CD4-positive, alpha-beta T cell treated with Interleukin-2 at 100 ng/mL for 4 hours (primary cell): ENCODE measurements around the gene BEST4.
"Not testable (repeated sequence)": the region's sequence is repeated elsewhere in the genome, so short reads cannot be mapped to it uniquely, and the experiment has no call there.

Experiments
- DNase-seq: peaks from one replicate; pipeline ENCODE4 v3.0.0-alpha.2; 2020; ENCODE audit warnings: low spot score

The BEST4 gene

GRCh38 chr1:44788120-44788860 lies at the start of gene BEST4:
BEST4 (minus strand) TSS chr1:44788170; CDS start chr1:44787705, 465 bp downstream.
- DNase-seq = no peak

DNA sequence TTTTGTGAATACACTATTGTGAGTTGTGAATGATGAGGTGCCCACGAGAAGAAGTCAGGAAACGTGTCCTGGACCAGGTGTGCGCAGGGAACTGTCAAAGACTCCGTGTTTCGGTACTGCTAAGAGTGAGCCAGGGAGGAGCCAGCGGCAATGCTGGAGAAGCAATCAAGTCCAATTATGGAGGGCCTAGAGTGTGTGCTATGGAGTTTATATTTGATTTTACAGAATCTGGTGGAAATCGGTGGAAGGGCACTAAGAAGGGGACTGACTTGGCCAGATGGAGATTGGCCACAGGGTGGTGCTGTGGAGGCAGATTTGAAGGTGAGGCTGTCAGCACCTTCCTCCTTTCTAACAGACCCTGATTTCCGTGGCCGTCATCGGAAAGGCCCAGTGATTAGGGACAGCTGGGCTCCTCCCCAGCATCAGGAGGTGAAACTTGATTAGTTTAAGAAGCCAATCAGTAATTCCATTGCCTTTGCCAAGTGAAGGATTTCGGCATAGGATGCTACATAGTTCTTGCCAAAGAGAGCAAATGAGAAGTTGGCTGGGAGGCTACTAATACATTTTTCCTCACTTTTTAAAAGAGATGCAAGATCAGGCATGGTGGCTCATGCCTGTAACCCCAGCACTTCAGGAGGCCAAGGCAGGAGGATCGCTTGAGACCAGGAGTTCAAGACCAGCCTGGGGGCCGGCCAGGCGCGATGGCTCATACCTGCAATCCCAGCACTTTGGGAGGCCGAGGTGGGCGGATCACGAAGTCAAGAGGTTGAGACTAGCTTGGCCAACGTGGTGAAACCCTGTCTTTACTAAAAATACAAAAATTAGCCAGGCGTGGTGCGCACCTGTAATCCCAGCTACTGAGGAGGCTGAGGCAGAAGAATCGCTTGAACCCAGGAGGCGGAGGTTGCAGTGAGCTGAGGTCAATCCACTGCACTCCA lies 48.0 kb upstream of the BEST4 start:
- peak; percentile 88 for DNase-seq

GRCh38 chr1:44834328-44834727 lies 46.4 kb upstream of the BEST4 start:
- DNase-seq = no peak

- no peak for DNase-seq
These were observed 44.2 kb upstream of the BEST4 start for GRCh38 chr1:44832056-44832705.

DNA sequence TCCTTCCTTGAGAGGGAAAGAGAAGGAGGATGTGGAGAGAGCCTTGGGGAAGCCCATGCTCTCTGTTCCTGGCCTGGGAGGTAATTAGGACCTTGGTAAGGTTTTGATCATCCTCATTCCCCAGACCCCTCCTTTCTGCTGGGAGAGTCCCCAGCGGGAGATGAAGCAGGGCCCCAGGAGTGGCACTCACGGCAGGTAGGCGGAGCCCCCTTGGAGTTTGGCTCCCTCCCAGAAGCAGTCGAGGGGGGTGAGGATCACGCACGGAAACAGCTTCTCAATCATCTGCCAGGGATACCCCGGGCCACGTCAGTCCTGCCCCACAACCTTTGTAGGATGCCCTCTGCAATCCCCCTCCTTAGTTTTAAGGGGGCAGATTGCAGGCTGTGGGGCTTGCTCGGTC lies 43.5 kb upstream of the BEST4 start:
- DNase-seq = no peak

GRCh38 chr1:44830900-44831304 lies 42.9 kb upstream of the BEST4 start:
- no peak for DNase-seq

DNA sequence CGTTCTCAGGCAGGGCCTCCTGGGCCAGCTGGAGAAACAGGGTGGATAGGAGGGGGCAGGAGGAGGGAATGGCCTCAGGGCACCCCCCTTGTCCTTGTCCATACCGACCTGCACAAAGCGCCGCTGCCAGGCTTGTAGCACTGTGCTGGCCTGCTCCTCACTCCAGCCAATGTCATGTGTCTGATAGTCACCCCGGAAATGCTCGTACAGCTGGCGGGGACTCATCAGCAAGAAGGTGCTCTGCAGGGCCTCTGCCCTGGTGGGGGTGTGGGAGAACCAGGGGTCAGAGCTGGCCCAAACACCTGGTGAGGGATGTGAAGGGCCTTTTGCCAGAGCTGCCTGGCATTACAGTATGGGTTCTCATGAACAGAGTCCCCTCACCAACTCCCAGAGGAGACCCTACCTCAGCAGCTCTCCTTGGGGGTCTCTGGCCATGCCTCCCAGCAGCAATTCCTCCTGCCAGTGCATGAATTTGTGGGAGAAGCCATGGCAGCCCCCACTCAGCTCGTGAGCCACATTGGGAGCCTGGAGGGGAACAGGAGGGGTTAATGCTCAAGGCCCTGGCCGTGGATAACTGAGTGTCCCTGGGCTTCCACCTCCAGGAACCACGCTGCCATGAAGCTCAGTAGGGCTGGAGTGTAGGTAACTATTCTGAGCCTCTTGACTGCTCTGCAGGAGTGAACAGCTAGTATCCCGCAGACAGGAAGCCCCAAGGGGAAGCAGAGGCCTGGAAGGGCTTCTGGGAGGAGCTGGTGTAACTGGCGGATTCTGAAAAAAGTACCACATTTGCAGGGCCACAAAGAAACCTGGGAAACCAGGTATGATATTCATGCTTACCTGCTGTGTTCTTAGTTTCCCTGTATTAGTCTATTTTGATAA lies 41.8 kb upstream of the BEST4 start:
- no peak for DNase-seq

DNA sequence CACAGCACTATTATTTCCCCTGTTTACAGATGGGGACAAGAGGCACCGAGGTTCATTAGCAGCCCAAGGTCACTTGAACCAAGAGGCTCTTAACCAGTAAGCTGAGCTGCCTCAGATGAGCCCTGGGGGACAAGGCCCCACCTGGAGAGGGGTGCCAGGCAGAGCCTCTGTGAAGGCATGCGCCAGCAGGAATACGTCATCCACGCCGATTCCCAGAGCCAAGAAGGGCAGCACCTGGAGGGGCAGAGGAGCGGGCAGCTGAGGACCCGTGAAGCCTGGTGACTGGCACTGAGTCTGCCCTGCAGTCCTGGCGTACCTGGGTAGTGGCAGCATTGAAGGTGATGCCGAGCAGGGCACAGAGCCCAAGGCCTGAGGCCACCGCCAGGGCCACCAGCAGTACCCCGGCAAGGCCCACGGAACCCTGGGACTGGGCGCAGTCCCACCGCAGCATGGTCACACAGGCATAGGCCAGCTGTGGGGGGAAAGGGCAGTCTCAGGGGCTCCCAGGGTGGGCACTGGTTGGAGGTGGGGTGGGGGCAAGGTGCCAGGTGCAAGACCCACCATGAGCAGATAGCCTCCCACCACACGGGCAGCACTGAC lies 41.0 kb upstream of the BEST4 start:
- DNase-seq = no peak

DNA sequence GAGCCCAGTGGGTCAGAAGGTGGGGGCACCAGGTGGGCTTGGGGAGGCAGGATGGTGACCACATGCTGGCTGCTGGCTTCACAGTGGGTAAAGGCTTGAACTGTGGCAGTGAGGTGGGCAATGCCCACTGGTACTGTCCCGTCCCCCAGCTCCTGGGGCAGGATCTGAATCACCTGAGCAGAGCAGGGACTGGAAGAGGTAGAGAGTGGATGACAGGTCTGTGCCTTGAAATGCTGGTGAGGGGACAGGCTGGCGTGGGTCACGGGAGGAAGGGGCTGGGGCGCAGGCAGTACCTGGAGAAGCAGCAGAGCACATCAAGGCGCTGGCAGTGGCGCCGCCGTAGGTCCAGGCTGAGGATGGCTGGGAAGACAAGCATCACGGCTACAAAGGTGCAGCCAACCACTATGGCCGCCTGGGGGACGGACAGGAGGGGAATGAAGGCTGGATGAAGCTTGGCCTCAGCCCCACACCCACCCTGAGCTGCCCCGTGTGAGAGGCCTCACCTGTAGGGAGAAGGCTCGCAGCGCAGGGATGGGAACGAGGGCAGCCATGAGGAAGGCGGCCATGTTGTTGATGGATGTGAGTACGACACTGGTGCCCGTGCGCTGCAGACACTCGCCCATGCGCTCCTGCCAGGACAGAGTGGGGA lies 40.2 kb upstream of the BEST4 start:
- no peak for DNase-seq

GRCh38 chr1:44827197-44828002 lies 39.4 kb upstream of the BEST4 start:
- DNase-seq = no peak

DNA sequence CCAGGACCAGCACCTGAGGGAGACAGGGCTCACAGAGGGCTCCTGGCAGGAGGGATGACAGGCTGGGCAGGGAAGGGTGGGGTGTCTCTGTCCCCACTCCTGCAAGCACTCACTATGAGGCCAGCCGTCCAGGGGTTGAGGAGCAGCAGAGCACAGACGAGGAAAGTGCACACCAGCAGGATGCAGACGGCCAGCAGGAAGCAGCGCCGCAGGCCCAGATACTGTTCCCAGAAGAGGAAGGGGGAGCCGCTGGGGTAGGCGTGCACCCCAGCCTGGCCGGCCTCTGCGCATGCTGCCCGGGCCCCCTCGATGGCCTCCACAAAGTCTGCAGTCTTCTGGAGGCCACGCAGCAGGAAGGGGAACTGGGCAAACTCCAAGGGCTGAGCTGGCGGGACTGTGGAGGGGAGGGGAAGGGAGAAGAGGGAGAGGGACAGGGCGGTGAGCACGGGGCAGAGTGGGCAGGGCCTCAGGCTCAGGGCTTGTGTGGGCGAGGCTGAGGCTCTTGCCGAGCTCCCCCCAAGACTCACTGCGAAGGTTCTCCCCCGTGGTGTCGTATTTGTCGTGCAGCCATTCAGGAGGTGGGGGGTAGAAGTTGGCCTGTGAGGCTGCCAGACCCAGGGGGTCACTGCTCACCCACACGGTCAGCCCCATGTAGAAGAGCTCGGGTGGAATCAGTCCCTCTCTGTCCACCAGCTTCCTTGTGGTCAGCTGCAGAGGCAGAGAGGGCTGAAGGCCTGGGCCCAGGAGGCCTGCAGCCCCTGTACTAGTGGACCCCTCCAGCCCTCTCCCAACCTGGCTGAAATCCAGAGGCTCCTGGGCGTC lies 38.6 kb upstream of the BEST4 start:
- no peak for DNase-seq

GRCh38 chr1:44824392-44824791 lies 36.4 kb upstream of the BEST4 start:
- not testable (repeated sequence) for DNase-seq

DNA sequence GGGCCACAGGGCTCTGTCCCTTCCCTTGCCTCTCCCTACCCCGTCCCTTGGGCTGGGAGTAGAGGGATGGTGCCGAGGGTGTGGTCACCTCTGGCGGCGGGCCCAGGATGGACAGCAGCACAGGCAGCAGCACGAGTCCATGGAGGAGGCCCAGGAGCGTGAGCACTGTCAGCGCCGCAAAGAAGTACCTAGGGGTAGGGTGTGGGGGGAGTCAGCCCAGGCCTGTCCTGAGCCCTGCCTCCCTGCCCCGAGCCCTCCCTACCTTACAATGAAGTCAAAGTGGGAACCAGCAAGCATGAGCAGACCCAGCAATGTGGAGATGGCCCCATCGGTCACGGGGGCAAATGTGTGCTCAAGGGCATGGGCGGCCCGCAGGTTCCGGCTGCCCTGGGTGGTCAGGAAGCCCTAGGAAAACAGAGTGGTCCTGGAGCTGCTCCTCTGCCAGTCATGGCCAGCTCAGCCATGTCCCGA lies 35.0 kb upstream of the BEST4 start:
- no peak for DNase-seq

DNA sequence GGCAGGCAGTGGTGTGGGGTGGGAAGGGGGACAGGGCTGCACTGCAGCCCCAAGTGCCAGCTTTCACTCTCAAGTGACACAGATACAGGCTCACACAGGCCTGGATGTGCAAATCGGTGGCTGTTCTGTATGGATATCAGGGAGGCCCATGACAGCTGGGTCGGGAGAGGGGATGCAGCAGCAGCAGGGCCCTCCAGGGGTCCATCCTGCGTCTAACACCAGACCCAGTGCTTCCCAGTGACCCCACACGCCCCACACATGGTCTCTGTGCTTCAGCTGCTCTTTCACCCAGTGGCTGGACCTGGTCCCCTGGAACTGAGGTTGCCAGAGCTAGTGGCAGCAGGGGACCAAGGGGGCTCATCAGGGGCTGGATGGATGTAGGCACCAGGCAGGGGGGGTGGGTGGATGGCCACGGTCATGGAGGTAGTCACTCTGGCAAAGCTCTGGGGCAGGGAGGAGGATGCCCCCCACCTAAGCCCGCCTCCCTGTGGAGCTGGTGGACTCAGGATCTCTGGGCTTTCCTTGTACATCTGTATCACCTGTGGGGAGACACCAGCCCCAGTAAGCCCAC lies 34.2 kb upstream of the BEST4 start:
- DNase-seq = no peak

DNA sequence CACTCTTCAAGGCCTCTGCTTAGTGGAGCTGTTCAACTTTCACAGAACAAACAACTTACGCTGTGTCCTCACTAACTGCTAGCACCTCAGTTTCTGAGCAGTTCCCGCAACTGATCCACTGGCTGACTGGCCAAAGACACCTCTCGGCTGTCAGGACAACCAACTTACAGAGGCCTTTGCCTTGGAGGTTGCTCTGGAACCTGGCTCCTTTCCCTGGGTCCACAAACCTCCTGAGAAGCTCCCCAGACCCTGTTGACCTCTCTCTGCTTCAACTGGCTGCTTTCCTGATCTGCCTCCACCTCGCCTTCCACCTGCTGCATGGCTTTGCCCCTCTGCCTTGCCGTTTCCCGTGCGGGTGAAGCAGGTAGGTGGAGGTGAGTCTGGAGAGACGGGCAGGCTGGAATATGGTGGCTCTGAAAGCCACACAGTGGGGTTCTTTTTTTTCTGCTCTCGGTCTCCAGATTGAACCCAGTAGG lies 33.3 kb upstream of the BEST4 start:
- no peak for DNase-seq

DNA sequence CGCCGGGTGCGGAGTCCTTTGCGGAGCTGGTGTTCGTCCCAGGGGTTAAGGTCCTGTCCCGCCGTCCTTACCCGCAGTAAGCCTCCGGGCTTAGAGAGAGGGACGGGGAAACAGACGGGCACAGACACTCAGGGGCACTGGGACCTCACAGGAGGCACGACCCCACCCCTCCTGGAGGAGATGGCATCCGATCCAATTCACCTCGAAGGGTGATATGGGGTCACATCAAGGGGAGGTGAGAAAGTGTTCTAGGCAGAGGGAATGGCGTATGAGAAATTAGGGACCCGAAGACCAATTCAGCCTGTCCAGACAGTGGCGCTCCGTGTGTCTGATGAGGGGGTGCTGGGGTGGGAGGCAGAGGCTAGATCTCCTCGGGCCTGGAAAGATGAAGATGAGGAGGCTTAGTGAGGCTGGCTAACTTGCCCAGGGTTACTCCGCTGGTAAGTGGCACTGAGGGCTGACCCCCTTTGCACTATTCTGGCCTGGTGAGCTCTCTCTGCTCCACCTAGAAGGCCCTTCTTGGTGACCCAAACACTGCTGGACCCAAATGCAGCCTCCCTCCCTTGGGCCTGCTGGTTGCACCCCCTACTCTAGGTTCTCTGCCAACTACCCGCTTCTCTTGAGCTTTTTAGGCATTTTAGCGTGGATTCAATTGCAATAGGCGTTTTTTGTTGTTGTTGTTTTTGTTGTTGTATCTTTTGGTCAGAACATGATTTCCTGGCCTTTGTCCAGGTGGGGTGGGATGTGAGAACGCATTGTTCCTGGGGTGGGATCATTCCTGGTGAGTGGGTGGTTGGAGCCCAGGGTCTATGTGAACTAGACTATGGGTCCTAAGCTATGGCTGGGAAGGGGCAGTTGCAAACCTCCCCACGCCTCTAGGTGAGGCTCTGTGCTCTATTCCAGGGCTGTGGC lies 32.6 kb upstream of the BEST4 start:
- no peak for DNase-seq

- DNase-seq = peak; percentile 82
These were observed 31.8 kb upstream of the BEST4 start for GRCh38 chr1:44819608-44820327.
